Neutrophil (primary cell): ENCODE data around the gene ATXN1.
"Not testable (repeated sequence)": the region's sequence is repeated elsewhere in the genome, so short reads cannot be mapped to it uniquely, and the experiment has no call there.

ENCODE experiments used
- H3K27ac ChIP-seq: fragments of 200-600 bp; sonication (generic); 2 replicates; pipeline ENCODE4 v1.5.1; 2016; ENCODE audit warnings: mild to moderate bottlenecking, moderate library complexity
- H3K27me3 ChIP-seq: fragments of 200-600 bp; sonication (generic); 2 replicates; pipeline ENCODE4 v1.6.0; 2016; ENCODE audit warnings: mild to moderate bottlenecking
- H3K36me3 ChIP-seq: fragments of 200-600 bp; sonication (generic); 2 replicates; pipeline ENCODE4 v1.5.1; 2017
- H3K4me1 ChIP-seq, 2 experiments: fragments of 200-600 bp in 1 of 2; sonication (generic) in 1 of 2; 1 replicate in 1 of 2; 2 replicates in 1 of 2; pipeline versions ENCODE4 v1.5.1 to v1.6.1; 2013 to 2016; ENCODE audit warnings: low read depth in 1 of 2, low read length in 1 of 2, mild to moderate bottlenecking in 1 of 2, moderate library complexity in 1 of 2; ENCODE audit not compliant: control insufficient read depth in 1 of 2, insufficient read depth in 1 of 2
- H3K4me3 ChIP-seq, 2 experiments: fragments of 200-600 bp in 1 of 2; sonication (generic) in 1 of 2; 1 replicate in 1 of 2; 2 replicates in 1 of 2; pipeline ENCODE4 v1.5.1; 2013 to 2016; ENCODE audit warnings: low read depth in 1 of 2, low read length in 1 of 2, mild to moderate bottlenecking in 1 of 2, moderate library complexity in 1 of 2
- H3K9me3 ChIP-seq: fragments of 200-600 bp; sonication (generic); 2 replicates; pipeline ENCODE4 v1.5.1; 2016
- TF ChIP-seq, protein P1 (sequence below): fragments of 200-600 bp; sonication (generic); IDR thresholded peaks from 2 replicates; pipeline ENCODE4 v1.5.1; 2016; ENCODE audit warnings: antibody characterized with exemption

Gene ATXN1

DNA sequence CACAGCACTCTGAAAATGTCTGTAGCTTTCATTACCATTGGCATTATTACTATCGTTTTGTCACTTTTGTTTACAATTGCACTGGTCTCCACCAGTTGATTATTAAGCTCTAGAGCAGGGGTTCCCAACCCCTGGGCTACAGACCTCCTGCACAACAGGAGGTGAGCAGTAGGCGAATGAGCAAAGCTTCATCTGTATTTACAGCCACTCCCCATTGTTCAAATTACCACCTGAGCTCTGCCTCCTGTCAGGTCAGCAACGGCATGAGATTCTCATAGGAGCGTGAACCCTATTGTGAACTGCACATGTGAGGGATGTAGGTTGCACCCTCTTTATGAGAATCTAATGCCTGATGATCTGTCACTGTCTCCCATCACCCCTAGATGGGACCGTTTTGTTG, 126.4 kb downstream of the ATXN1 start:
- TF ChIP-seq, protein P1, sequence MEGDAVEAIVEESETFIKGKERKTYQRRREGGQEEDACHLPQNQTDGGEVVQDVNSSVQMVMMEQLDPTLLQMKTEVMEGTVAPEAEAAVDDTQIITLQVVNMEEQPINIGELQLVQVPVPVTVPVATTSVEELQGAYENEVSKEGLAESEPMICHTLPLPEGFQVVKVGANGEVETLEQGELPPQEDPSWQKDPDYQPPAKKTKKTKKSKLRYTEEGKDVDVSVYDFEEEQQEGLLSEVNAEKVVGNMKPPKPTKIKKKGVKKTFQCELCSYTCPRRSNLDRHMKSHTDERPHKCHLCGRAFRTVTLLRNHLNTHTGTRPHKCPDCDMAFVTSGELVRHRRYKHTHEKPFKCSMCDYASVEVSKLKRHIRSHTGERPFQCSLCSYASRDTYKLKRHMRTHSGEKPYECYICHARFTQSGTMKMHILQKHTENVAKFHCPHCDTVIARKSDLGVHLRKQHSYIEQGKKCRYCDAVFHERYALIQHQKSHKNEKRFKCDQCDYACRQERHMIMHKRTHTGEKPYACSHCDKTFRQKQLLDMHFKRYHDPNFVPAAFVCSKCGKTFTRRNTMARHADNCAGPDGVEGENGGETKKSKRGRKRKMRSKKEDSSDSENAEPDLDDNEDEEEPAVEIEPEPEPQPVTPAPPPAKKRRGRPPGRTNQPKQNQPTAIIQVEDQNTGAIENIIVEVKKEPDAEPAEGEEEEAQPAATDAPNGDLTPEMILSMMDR: no peak
- no peaks in the 10 kb centered on the region for H3K9me3 ChIP-seq
- H3K27me3 ChIP-seq: no peaks in the 10 kb centered on the region
- no peak overlapping the region for H3K27ac ChIP-seq
- no peaks in the 10 kb centered on the region for H3K4me1 ChIP-seq
- no peak overlapping the region for H3K4me3 ChIP-seq
- H3K36me3 ChIP-seq: peaks cover 3% of the 10 kb centered on the region

DNA sequence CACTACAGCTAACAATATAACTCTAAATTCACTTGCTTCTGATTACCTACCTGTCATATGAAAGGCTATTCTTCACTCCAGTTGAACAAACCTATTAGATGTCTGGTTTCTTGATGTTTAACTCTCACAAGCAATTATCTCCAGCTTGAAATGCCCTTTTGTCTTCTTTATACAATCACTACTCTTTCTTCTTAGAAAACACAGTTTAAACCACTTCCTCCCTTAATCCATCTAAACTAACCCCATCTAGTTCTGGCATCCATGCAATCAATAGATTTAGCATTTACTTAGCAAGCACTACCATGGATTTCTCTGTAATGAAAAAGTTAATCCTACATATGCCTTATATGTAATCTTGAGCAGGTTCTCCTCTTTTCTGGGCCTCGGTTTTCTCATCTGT, 127.3 kb downstream of the ATXN1 start:
- no peaks in the 10 kb centered on the region for H3K27me3 ChIP-seq
- no peaks in the 10 kb centered on the region for H3K9me3 ChIP-seq
- TF ChIP-seq, protein P1: no peak
- H3K36me3 ChIP-seq: no peaks in the 10 kb centered on the region
- no peak overlapping the region for H3K27ac ChIP-seq
- no peak overlapping the region for H3K4me3 ChIP-seq
- H3K4me1 ChIP-seq: no peaks in the 10 kb centered on the region

DNA sequence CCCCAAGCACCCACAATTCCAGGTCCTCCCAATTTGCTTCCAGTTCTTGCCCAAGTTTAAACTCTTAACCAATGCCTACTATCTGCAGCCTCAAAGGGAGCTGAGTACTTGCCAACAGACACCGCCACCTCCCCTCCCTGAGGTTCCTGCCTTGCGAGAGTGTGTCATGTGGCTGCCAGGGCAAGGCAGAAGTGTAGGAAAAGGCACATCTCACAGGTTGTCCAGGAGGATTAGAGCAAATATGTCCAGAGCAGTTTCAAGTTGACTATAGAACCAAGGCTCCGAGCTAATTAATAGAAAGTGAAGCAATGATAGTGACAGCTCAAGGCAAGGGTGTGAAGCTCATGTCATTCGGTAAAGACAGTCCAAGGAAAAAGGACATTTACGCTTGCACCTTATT, 127.8 kb downstream of the ATXN1 start:
- Histone ChIP-seq H3K9me3 (no peaks in the 10 kb centered on the region), H3K4me3 (no peak overlapping the region), H3K27me3 (no peaks in the 10 kb centered on the region), H3K36me3 (no peaks in the 10 kb centered on the region), H3K27ac (no peak overlapping the region), H3K4me1 (no peaks in the 10 kb centered on the region)
- TF ChIP-seq, protein P1: no peak

DNA sequence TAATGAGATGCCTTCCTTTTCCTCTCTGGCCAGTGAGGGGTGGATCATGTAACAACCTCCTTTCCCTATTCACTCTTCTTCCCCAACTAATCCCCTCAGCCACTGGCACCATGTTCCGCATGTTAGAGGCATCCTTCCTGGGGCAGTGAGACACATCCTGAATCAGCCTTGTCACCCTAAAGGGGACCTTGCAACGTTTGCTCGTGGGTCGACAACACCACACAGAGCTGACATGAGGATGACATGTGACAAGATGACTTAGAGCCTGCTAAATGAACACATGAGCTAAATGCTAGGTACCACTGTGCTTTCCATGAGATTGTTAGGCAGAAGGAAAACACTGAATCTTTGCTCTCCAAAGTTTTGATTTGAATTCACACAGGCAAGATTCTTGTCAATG, 129.2 kb downstream of the ATXN1 start:
- Histone ChIP-seq H3K27me3 (no peaks in the 10 kb centered on the region), H3K27ac (no peak overlapping the region), H3K4me3 (no peak overlapping the region), H3K36me3 (no peaks in the 10 kb centered on the region), H3K9me3 (no peaks in the 10 kb centered on the region), H3K4me1 (no peaks in the 10 kb centered on the region)
- TF ChIP-seq, protein P1: no peak

DNA sequence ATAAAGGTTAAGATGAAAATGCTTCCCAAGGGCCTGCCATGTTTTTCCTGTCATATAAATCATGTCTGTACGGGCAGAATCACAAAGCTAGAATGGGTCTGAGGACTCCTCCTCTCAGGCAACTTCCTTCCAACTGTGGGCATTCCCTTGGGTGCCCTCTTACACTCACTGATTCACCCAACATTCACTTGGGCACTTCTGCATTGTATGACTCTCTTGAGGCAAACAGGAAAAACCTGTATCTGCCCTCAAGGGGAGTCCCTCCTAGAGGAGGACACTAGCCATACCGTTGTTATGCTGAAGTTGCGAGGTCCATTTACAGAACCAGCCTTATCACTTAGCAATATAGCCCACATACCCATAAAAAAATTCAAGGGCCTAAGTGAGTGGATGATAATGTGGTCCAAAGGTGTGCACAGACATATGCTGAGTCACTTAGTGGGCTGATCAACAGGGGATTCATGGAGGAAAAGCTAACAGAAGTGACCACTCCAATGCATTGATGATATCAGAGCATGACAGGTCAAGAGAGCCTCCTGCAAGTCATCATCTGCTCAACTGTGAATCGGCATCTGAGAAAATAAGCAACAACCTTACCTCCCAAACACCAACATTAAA, 131.1 kb downstream of the ATXN1 start:
- Histone ChIP-seq H3K9me3 (no peaks in the 10 kb centered on the region), H3K4me1 (peaks cover 4 to 8% of the 10 kb centered on the region in 2 experiments), H3K27me3 (no peaks in the 10 kb centered on the region), H3K36me3 (no peaks in the 10 kb centered on the region), H3K4me3 (no peak overlapping the region), H3K27ac (no peak overlapping the region)
- TF ChIP-seq, protein P1: no peak

DNA sequence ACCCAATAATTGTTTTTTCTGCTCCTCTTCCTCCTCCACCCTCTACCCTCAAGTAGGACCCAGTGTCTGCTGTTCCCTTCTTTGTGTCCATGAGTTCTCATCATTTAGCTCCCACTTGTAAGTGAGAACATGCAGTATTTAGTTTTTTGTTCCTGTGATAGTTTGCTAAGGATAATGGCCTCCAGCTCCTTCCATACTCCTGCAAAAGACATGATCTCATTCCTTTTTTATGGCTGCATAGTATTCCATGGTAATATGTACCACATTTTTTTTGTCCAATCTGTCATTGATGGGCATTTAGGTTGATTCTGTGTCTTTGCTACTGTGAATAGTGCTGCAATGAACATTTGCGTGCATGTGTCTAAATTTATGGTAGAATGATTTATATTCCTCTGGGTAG, 132.7 kb downstream of the ATXN1 start:
- H3K36me3 ChIP-seq, H3K27me3 ChIP-seq, H3K9me3 ChIP-seq: not testable (repeated sequence)

More for the DNA sequence above, 132.7 kb downstream of the ATXN1 start:
- not testable (repeated sequence) for H3K4me3 ChIP-seq, H3K4me1 ChIP-seq, H3K27ac ChIP-seq
